A673 (cell line): ENCODE data around the gene ALPP. TPM values are rescaled to one million over a fixed set of nuclear protein-coding genes. Genes with fewer than 3 reads are reported as not detected.
A peak's percentile ranks its signal among the peaks of the same experiment; 100 is the strongest.
"Not testable (repeated sequence)": the region's sequence is repeated elsewhere in the genome, so short reads cannot be mapped to it uniquely, and the experiment has no call there.

Source experiments
- Bru-seq: library from RNA; stranded (reverse); fragments of 400-500 nt; gene quantifications from one replicate; lab custom pipeline; 2021; lab: Mats Ljungman, UMichigan
- BruChase-seq, 2 experiments: library from RNA; stranded (reverse); fragments of 400-500 nt; gene quantifications; one replicate each; lab custom pipeline; 2021; lab: Mats Ljungman, UMichigan
- BruUV-seq: library from RNA; stranded (reverse); fragments of 400-500 nt; replicated peaks from 2 replicates; lab custom pipeline; 2021; lab: Mats Ljungman, UMichigan
- CTCF ChIA-PET: fragments of 300-600 bp; sonication (Branson Sonifier 250); formaldehyde crosslinking; loops from one replicate; lab custom pipeline; 2022; ENCODE audit warnings: antibody characterized with exemption; lab: Charles Lee
- POLR2A ChIA-PET: fragments of 300-600 bp; sonication (Branson Sonifier 250); formaldehyde crosslinking; loops from one replicate; lab custom pipeline; 2022; ENCODE audit warnings: antibody characterized with exemption; ENCODE audit not compliant: low non-redundant PET; lab: Charles Lee
- DNase-seq: peaks from one replicate; pipeline ENCODE4 v3.0.0-alpha.2; 2015; ENCODE audit warnings: low spot score
- H3K27ac ChIP-seq: fragments of 200-600 bp; sonication (generic); 2 replicates; pipeline ENCODE4 v1.5.1; 2016; ENCODE audit warnings: mixed run types, low read depth, mild to moderate bottlenecking, mixed read lengths, antibody characterized with exemption, low read length; ENCODE audit not compliant: poor library complexity, severe bottlenecking
- H3K27me3 ChIP-seq: fragments of 200-600 bp; sonication (generic); replicated peaks from 2 replicates; pipeline ENCODE4 v1.6.1; 2017; ENCODE audit warnings: mixed run types, low read depth, mild to moderate bottlenecking, mixed read lengths, antibody characterized with exemption, low read length; ENCODE audit not compliant: insufficient read depth, poor library complexity
- H3K36me3 ChIP-seq: fragments of 200-600 bp; sonication (generic); 2 replicates; pipeline ENCODE4 v1.6.1; 2016; ENCODE audit warnings: mixed run types, mild to moderate bottlenecking, mixed read lengths, antibody characterized with exemption, low read length; ENCODE audit not compliant: insufficient read depth, poor library complexity, severe bottlenecking
- H3K4me1 ChIP-seq: fragments of 200-600 bp; sonication (generic); 2 replicates; pipeline ENCODE4 v1.6.1; 2017; ENCODE audit warnings: mixed run types, mild to moderate bottlenecking, mixed read lengths, antibody characterized with exemption, low read length; ENCODE audit not compliant: insufficient read depth, poor library complexity, severe bottlenecking
- H3K4me3 ChIP-seq: fragments of 200-600 bp; sonication (generic); 2 replicates; pipeline ENCODE4 v1.5.1; 2016; ENCODE audit warnings: low read depth, mixed run types, mild to moderate bottlenecking, mixed read lengths, low read length; ENCODE audit not compliant: poor library complexity, severe bottlenecking
- H3K9me3 ChIP-seq: fragments of 200-600 bp; sonication (generic); 2 replicates; pipeline ENCODE4 v1.6.1; 2016; ENCODE audit warnings: mixed run types, low read depth, mild to moderate bottlenecking, mixed read lengths, antibody characterized with exemption, low read length; ENCODE audit not compliant: poor library complexity, severe bottlenecking
- EZH2 ChIP-seq: fragments of 200-600 bp; sonication (generic); IDR thresholded peaks from 2 replicates; pipeline ENCODE4 v1.6.1; 2017; ENCODE audit warnings: borderline replicate concordance, low read depth, mild to moderate bottlenecking, mixed read lengths, antibody characterized with exemption, low read length; ENCODE audit not compliant: poor library complexity, severe bottlenecking
- intact Hi-C: fragments of 100-400 bp; cut with micrococcal nuclease; formaldehyde crosslinking; loops from one replicate; pipeline ENCODE4 v1.10.0; 2022; ENCODE audit not compliant: unreplicated experiment
- long read RNA-seq: library from polyadenylated mRNA; stranded (forward); transcript quantifications from one replicate; pipeline ENCODE4 v2.0.0, GENCODE V29; 2022
- total RNA-seq: library from RNA; stranded (reverse); gene quantifications from 2 replicates; pipeline ENCODE4 v1.2.3, GENCODE V29; 2021
- TF ChIP-seq, protein P1 (sequence below): fragments of 300-800, 200-600 bp; sonication (generic); conservative IDR thresholded peaks from 2 replicates; pipeline ENCODE4 v1.5.1; 2017; ENCODE audit warnings: low read depth, mild to moderate bottlenecking, antibody characterized with exemption, low read length, moderate library complexity, mixed read lengths

The ALPP gene
- total RNA-seq: not detected in 2 replicates
- not detected for Bru-seq, nascent RNA
- BruChase-seq, experiment 1, labeled RNA remaining after a 2-hour chase: not detected
- percentile 8 among the genes with signal in this experiment for BruChase-seq, experiment 2, labeled RNA remaining after a 6-hour chase
- long read RNA-seq: 0 reads

DNA sequence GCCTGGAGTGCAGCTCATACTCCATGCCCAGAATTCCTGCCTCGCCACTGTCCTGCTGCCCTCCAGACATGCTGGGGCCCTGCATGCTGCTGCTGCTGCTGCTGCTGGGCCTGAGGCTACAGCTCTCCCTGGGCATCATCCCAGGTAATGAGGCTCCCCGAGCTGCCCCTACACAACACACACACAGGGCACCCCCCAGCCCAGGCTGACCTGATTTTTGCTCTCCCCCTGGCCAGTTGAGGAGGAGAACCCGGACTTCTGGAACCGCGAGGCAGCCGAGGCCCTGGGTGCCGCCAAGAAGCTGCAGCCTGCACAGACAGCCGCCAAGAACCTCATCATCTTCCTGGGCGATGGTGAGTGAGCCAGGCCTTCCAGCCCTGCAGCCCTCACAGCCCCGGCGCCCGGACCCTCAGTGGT, at the start of gene ALPP:
Gene ALPP (plus strand): TSS at position 17 of the 417 bp plus-strand sequence. CDS start 52 bp downstream, at position 69.
- H3K27ac ChIP-seq, POLR2A ChIA-PET, H3K9me3 ChIP-seq, H3K4me1 ChIP-seq, intact Hi-C loops, BruUV-seq, H3K36me3 ChIP-seq, H3K4me3 ChIP-seq, CTCF ChIA-PET, DNase-seq: not testable (repeated sequence)
- peaks cover 26% of the 10 kb centered on the region for H3K27me3 ChIP-seq

DNA sequence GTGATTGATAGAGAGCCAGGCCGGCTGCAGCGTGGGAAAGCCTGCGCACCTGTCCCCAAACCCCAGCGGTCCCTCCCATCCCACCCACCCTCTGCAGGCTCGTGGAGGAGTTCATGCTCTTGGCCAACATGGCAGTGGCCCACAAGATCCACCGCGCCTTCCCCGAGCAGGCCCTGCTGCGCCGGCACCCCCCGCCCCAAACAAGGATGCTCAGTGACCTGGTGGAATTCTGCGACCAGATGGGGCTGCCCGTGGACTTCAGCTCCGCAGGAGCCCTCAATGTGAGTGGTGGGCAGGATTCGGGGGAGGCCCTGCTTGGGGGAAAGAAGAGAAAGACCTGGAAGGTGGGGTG, 48.9 kb upstream of the ALPP start:
- H3K4me1 ChIP-seq: no peaks in the 10 kb centered on the region
- no peaks in the 10 kb centered on the region for H3K27me3 ChIP-seq
- POLR2A ChIA-PET: no interaction called here
- CTCF ChIA-PET: interaction anchor here (0.6 kb wide), 1 partner anchor 112 kb away, joined by 5 read pairs; no protein-coding TSS in a partner anchor
- H3K36me3 ChIP-seq: no peaks in the 10 kb centered on the region
- no peak overlapping the region for H3K27ac ChIP-seq
- no peaks in the 10 kb centered on the region for H3K9me3 ChIP-seq
- BruUV-seq: no TSS peak
- no peak for TF ChIP-seq EZH2
- TF ChIP-seq, protein P1, sequence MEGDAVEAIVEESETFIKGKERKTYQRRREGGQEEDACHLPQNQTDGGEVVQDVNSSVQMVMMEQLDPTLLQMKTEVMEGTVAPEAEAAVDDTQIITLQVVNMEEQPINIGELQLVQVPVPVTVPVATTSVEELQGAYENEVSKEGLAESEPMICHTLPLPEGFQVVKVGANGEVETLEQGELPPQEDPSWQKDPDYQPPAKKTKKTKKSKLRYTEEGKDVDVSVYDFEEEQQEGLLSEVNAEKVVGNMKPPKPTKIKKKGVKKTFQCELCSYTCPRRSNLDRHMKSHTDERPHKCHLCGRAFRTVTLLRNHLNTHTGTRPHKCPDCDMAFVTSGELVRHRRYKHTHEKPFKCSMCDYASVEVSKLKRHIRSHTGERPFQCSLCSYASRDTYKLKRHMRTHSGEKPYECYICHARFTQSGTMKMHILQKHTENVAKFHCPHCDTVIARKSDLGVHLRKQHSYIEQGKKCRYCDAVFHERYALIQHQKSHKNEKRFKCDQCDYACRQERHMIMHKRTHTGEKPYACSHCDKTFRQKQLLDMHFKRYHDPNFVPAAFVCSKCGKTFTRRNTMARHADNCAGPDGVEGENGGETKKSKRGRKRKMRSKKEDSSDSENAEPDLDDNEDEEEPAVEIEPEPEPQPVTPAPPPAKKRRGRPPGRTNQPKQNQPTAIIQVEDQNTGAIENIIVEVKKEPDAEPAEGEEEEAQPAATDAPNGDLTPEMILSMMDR: no peak
- no peak overlapping the region for H3K4me3 ChIP-seq
- intact Hi-C loops: no loop called here
- no peak for DNase-seq

DNA sequence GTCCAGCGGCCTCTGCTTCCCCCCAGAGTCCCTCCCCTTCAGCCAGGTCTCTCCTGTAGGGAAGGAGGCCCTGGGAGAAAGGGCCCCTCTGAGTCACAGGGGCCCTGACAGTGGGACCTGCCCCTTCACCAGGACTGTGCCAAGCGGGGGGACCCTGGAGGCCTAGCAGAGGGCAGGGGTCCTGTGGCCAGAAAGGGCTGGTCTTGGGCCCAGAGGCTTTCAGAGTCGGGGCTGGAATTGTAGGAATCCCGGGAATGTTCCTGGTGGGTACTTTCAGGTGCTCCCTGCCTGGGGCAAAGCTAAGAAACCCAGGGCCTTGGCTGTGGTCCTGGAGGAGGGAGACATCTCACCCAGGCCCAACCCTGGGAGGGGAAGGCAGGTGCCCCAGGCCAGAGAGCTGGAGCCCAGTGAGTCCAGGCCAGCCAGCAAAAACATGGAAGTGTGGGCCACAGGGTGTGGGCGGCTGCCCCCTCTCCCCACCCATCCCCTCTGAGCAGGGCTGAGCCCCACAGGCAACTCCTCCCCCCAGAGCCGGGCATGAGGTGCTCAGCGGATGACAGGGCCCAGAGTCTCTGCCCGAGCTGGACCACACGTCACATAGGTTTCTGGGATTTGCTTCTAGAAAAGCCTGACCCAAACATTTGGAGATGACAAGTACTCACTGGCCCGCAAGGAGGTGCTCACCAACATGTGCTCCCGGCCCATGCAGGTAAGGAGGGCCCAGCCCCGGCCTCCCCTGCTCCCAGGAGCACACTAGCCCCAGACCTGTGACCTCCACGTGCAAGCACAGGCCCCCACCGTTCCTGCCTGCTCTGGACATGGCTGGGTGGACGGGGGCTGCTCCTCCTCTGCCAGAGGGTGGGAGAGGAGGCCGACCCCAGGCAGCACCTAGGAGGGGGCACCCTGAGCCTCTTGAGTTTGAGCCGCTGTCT, 48.2 kb upstream of the ALPP start:
- intact Hi-C loops: no loop called here
- no TSS peak for BruUV-seq
- H3K4me3 ChIP-seq: no peak overlapping the region
- POLR2A ChIA-PET: no interaction called here
- no peaks in the 10 kb centered on the region for H3K9me3 ChIP-seq
- no peaks in the 10 kb centered on the region for H3K4me1 ChIP-seq
- no peaks in the 10 kb centered on the region for H3K27me3 ChIP-seq
- no peak overlapping the region for H3K27ac ChIP-seq
- no peak for TF ChIP-seq EZH2
- TF ChIP-seq, protein P1: no peak
- CTCF ChIA-PET: no interaction called here
- DNase-seq: no peak
- no peaks in the 10 kb centered on the region for H3K36me3 ChIP-seq

DNA sequence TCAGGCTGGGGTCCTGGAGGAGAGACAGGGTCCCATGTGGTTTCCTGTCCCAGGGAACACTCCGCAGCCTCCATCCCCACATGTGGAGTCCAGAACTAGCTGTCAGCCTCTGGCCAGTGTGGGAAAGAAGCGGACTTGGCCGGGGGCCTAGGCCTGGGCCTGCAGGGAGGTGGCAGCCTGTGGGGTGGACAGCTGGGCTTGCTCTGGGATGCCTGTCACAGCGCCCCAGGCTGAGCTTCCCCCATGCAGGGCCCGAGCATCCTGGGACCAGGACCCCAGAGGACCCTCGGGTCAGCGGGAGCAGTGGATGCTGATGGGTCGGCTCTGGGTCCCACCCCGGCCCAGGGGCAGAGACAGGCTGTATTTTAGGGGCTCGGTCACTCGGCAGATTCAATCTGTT, 47.5 kb upstream of the ALPP start:
- H3K4me1 ChIP-seq, BruUV-seq, H3K9me3 ChIP-seq, H3K4me3 ChIP-seq, H3K27ac ChIP-seq, intact Hi-C loops, POLR2A ChIA-PET, CTCF ChIA-PET, DNase-seq, H3K36me3 ChIP-seq, H3K27me3 ChIP-seq: not testable (repeated sequence)

DNA sequence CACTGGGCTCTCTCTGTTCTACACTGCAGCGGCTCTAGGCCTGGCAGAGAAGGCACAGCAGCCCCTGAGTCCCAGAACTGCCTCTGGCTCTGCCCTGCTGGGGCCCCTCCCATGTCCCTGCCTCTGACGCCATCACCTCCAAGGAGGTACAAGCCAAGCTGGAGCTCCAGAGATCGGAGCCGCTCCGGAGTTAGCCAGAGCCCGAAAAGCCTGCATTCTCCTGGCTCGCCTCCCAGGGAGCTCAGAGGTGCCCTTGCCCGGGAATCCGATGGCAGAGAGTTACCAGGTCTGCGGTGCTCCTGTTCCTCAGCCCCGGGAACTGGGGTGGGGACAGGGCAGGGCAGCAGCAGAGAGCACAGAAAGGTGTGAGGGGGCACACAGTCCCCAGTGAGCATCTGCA, 46.9 kb upstream of the ALPP start:
- H3K9me3 ChIP-seq, POLR2A ChIA-PET, H3K27me3 ChIP-seq, H3K4me1 ChIP-seq, DNase-seq, H3K4me3 ChIP-seq, intact Hi-C loops, H3K27ac ChIP-seq, H3K36me3 ChIP-seq, BruUV-seq, CTCF ChIA-PET: not testable (repeated sequence)
